Fibroblast of peridontal ligament (primary cell): ENCODE data around the gene COL8A1.

Source experiments
- DNase-seq: peaks from one replicate; pipeline ENCODE4 v3.0.0-alpha.2; 2010; ENCODE audit errors: extremely low read depth

Gene COL8A1

DNA sequence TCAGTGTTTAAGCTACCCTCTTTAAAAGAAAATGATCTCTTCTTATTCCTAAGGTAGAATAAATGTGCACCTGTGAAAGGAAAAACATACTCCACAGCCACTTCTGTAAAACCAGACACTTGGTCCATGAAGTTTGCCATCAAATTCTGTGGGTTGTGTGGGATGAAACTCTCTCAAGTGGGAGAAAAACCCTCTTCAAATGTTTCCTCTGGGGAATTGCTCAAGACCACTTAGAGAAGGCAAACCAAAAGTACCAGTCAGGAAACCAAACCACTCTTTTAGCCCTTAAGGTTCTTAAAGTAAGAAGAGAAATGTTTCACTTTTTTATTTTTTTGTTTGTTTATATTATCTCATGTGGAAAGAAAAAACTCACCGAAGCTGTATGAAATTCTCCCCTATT lies 1.2 kb downstream of the COL8A1 start:
- DNase-seq: peak; percentile 77

DNA sequence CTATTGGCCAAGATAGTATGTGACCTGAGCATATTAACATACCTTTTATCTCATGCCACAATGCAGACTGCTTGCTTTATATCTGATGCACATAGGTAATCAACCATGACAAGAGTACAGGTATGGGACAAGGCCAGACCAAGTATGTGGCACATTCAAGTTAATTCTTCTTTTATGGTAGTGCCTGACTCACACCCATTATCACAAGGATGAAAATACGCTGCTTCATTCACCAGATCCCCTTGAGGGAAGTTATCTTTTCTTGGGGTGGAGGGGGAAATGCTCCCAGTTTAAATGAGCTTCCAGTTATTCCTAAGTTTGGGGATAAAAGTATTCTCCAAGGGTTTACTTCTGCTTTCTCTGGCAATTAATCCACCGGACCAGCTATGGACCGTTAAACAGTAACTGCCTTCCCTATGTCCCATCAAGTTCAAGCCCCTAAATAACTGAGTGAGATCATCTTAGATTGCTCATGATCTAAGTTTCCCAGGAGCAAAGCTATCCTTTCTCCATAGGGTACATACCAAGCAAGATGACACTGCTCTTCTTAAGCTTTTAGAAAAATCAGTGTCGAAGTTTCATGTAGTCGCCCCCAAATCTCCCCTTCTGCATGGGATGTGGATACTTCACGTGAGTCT lies 1.9 kb downstream of the COL8A1 start:
- DNase-seq: no peak

DNA sequence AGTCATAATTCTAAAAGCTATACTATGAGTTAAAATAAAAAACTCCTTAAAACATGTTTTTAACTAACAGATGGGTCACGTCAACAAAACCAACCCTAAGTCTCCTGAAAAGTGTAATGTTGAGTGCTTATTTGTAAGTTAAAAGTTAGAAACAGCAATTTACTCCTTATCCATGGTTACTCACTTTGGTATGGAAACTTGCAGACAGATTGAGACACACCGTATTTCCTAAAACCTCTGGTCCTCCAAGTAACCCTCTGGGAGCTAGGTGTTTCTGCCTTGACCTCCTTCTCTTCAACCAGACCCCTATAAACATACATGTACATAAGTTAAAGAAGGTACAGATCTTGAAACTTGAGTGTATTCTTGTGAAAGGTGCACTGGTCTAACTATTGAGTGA lies 3.1 kb downstream of the COL8A1 start:
- DNase-seq: no peak

DNA sequence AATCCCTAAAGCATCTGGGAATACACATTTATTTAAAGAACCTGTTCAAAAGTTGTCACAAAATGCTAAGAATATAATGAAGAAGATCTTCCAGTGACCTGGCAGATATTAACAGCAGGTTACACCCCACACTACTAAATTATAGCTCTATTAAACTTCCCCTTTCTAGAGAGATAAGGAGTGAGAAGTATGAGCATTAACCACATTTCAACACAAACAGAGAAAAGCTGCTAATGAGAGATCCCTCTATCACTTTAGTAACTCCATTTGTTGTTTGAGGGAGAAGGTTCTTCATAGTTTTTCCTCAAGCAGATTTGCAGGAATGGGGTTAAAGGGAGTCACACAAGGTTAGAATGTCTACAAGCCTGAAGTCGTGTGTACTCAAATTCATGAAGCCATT lies 3.6 kb downstream of the COL8A1 start:
- no peak for DNase-seq

DNA sequence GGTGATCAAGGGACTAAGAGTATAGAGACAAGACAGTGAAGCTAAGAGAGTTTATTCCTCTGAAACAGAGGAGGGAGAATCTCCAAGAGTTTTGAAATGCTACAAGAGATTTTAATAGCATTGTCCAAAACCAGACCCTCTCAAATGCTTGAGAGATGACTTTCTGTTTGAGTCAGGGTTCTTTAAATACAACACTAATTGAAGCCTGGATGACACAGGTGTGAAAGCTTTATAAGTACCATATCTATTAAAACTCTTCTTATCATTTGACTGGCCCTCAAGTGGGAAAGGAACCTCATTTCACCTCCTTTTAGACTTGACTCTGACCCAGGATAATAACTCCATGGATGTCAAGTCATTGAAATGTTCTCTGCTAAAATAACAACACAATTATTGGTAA lies 5.6 kb downstream of the COL8A1 start:
- no peak for DNase-seq

DNA sequence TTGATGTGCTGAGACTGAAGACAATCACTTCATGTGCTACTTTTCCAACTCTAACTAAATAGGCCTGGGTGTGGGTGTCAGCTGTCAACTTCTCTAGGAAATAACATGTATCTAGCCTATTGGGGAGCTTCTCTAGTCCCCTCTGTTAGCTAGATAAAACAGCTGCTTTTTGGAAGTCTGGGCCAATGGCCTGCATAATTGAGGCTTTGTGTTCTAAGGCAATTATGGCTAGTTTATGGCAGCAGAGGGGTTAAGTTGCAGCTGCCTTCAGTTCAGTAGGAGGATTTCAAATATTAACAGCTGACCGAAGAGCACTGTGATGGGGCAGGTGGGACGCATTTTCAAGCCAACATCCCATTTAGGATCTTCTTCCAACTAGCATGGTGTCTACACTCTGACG lies 6.4 kb downstream of the COL8A1 start:
- no peak for DNase-seq

DNA sequence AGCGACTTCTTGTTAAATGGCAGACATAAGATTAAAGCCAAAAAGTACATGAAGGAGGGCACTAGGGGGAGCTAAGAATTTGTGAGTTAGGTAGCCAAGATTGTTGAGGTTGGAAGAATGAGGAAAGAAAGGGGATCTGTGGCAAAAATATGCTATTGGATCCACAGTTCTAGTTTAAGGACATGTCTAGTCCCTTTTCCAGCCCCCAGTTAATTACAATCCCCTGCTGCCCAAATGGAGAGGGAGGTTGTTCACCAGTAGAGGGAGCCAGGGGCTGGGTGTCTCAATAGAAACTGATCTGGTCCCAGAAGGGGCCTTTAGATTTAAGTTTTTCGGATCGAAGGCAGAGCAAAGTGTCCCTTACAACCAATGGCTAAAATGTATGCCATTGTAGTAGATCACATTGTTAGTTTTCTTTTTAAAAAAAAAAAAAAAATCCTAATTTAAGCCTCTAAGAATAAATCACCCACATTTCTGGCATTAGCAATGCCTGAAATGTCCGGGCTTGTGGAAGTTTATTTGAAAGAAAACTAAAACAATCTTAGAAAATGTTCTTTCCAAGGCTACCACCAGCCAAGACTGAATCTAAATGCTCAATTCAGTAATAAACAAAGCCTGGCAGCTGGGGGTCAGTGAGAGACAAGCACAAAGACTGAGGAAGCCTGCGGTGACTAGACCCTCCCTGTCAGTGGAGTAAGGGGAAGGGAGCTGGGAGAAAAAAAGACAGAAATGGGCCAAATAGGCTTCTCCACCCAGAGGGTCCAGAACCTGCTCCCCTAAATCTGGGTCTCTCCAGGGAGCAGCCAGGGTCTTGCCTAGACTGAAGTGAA lies 7.1 kb downstream of the COL8A1 start:
- DNase-seq: peak; percentile 94

DNA sequence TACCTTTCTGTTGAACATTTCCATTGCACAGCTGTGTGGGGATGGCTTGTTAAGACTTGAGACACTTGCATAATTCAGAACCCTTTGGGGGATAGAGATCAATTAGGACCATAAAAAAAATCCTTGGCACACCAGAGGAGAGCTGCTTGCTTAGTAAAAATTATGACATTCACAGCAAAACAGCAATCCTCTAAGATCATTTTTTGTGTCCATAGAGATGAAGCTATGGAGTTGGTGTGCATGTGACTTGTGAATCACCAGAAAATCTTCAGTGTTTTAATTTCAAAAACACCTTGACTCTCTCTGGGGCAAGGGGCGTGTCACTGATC lies 7.7 kb downstream of the COL8A1 start:
- DNase-seq: peak; percentile 75

DNA sequence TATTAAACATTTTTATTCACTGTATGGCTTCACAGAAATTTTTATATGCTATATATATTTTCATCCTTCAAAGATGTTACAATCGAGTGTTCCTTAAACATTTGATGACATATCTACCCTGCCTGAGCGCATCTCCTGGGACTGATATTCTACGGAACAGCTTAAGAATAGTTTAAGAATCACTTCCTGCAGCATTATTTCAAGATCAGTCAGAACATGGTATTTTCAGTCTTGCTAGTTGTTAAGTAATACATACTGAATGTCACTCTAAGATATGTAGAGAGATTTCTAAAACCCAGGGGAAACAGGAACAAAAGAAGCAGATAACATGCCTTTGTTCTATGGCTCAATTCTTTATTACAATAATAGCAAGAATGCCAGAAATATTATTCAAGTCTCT lies 8.7 kb downstream of the COL8A1 start:
- DNase-seq: no peak

DNA sequence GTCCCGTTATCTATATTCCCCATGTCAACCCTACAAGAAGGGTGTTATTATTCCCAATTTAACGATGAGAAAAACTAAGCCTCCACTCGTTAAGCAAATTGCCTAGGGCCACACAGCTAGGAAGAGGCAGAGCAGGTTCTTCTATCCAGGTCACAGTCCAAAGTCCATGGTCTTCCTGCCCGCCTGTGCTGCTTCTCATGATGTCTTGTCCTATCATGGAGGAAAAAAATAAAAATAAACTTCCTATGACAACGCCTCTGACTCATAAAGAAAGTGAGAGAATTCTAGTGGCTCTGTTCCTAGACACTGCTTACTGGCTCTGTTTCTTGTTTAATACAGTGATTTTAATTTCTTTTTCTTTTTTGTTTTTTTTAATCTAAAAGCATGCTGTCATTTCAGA lies 9.7 kb downstream of the COL8A1 start:
- peak; percentile 75 for DNase-seq

DNA sequence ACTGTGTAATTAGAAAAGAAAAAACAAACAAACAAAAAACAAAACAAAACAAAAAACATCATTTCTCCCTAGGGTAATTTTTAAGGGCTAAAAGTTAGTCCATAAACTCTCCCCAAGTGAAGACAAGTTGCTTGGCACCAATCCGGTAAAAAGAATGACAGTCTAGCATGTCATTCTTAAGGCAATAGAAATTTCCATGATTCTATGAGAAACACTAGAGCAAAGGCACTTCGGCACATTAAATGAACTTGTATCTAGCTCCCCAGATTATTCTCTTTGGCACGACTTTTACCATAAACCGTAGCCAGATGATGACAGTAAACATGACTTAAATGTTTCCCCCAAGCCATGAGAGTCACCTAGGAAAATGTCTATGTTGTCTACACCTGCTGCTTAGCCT lies 10.1 kb downstream of the COL8A1 start:
- no peak for DNase-seq

DNA sequence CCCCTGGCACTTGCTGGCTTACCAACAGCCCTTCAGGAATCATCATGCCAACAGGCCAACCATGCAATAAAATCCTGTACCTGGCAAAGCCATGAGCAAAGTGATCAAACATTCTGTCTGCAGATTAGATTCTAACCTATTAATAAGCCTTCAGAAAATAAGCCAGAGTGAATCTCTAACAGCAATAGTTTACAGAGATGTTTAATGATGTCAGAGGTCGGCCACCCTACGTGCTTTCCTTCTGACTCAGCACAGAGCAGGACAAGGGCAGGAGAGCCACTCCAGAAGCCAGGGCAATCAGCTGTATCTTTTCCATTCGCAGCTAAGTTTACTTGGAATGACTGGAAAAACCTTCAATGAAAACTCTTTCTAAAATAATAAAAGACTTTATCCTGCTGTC lies 13.1 kb downstream of the COL8A1 start:
- peak; percentile 76 for DNase-seq

DNA sequence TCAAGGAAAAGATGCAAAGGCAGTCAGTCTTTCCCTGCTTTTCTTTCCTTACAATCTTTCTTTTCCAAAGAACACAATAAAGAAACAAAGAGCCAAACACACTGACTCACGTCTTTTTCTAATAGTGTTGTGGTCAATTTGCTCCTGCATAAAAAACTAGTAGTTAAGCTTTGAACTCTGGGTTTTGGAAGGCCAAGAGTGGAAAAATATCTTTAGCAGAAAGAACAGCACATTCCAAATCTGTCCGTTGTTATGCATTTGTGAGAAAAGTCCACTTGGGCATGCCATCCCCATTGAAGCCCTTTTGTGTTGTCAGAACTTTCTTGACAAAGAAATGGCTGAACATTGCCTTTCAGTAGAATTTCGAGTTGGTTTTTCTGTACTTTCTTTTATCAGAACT lies 18.2 kb downstream of the COL8A1 start:
- DNase-seq: peak; percentile 81

DNA sequence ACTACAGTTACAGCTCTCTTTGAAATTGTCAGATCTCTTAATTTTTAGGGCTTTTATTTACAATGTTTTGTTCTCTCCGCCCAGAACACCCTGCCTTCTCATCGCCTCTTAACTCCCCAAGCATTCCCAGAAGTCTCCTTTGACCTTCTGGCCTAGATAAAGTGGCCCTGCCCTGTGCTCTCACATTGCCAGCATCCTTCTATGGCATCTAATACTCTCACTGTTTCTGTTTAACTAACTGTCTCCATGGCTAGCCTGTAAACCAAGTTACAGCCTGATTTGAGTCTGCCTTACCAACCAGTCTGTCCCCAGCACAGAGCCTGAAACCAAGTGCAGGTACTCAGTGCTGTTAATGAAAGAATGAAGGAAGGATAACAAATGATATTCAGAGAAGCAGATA lies 19.9 kb downstream of the COL8A1 start:
- no peak for DNase-seq

DNA sequence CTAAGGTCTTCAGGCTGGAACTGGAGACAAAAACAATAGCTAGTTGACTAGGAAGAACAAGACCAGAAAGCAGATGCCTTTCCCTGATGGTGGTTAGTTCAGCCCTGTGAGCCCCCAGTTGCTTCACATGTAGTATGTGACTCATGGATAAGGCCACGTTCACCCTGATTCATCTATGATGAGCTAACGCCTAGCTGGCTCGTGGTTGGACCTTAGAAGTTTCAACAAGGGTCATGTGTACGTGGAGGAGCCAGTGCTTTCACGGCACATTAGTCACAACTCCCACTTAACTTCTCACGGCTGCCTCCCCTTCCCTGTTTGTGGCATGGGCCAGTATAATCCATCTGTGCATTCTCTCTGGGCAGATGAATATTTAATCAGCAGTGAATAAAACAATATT lies 20.6 kb downstream of the COL8A1 start:
- DNase-seq: peak; percentile 100

DNA sequence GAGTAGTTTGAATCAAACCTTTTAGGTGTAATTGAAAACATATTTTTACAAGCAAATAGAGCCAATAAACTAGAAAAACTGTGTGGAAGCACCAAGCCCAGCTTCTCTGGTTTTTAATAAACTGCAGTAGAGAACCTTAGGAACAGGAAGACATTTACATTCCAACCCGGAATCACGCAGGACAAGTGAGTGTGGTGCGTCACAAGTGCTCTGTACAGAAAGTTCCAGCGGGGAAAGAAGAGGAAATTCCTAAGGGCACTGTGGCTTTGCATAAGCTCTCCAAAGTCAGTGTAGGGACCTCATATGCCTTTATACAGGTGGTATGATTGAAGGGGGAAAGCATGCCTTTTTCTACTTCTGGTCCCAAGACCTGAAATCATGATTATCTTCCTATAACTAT lies 21.6 kb downstream of the COL8A1 start:
- DNase-seq: peak; percentile 83

DNA sequence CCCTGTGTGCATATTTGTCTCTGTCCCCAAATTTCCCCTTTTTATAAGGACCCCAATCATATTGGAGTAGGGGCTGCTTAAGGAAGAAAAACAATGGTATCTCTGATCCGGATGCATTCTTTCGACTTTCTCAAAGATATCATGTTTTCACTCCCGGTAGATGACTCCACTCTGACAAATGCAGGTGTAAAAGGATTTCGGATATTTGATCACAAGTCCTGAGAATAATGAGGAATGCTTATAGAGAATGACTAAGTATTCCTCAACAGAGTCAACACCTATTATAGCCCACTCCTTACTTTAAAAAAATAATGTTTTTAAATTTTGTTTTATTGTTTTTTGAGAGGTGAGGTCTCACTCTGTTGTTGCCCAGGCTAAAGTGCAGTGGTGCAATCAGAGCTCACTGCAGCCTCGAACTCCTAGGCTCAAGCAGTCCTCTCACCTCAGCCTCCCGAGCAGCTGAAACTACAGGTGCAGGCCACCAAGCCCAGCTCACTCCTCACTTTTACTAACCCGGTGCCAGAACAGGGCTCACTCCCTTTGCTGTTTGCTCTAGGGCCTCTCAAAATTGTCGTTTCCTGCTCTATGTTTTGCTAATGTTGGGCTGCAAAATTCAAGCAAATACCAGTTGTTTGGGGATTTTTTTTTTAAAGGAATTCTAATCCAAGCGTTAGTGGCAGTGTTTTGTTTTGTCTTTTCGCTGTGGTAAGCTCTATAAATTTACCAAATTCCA lies 24.6 kb downstream of the COL8A1 start:
- DNase-seq: no peak

DNA sequence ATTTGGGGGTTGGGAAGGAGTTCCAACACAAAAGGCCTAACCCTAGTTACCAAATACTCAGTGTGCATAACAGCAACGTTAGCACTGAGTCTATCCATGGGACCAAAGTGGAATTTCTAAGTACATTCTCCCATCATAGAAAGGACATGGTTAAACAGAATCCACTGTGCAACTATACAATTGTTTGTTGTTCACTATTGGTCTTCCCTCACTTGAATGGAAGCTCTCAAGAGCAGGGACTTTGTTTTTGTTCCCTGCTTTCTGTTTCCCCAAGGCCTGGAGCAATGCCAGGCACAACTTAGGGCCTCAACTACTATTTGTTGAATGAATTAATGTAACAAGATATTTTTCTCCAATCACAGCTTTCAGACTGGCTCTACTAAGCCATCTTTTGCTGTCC lies 25.6 kb downstream of the COL8A1 start:
- DNase-seq: no peak

DNA sequence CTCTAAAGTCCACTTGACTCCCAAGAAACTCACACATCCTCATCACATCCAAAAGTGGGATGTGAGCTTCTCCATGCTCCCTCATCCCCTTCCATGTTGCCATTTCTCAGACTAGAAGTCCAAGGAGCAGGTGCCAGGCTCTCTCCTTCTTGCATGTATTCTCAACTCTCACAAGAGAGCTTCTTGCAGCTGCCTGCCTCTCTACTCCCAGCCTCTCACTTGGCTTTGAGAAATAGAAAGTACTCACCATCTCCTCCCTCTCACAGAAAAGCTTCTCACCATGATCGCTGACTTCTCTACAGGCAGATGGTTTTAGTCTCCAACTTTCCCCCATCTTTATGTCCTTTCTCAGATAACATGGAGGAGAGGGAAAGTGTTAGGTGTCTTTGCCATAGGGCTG lies 26.6 kb downstream of the COL8A1 start:
- no peak for DNase-seq

DNA sequence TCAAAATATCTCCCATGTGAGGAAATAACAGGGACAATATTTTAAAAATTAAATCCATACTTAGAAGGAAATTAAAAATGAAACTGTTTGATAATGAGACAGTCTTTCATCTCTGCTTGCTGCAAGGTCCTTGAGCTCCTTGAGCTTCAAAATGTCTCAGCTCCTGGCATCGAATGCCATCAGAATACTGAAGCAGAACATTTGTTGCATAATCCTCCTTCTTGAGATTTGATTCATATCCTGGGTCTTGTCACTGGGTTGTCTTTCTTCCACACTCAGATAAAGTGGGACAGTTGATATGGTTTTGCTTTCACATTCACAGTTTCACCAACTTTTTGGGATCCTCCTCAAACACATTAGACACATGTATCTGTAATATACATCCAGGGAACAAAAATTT lies 27.8 kb downstream of the COL8A1 start:
- DNase-seq: peak; percentile 49

DNA sequence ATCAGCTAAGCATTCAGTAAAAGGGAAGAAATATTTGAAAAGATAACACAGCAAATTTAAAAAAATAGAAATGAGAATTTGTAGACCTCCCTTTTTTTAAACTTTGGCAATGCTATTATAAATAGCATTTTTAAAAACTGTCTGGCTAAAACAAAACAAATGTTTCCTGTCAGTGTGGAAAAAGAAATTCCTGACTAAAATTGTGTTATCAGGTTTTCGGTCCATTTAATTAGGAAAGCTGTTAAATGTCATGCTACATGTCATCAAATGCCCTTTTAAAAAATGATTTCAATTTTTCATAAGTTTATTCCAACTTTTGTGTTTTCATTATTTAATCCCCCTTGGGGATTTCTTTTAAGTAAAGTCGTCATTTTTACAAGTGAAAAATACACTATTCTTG lies 29.6 kb downstream of the COL8A1 start:
- DNase-seq: no peak

DNA sequence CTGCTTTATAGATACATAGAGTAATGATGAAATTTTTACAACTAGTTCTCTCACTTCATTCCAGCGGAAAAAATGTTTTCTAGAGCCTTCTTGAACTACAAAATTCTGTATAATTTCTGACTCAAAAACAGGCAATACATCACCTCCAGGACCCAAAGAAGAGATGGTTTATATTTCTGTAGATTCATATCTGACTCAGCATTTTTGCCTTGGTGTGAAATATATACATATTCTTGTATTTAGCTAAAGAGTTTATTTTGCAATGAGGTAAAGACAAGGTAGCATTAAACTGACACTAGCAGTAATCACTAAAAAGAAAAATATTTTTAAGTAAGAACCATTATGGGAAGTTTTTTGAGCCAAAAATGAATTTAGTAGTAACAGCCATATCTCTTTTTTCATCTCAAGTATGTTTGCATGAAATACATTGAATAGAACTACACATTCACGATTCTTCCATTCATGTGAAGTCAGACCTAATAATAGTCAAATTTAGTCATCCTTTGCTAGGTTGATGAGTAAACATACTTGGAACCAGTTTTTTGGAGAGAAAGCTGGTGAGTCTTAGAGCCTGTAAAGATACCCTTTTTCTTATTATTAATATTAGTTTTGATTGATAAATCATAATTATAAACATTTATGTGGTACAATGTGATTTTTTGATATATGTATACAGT lies 31.6 kb downstream of the COL8A1 start:
- DNase-seq: peak; percentile 42

DNA sequence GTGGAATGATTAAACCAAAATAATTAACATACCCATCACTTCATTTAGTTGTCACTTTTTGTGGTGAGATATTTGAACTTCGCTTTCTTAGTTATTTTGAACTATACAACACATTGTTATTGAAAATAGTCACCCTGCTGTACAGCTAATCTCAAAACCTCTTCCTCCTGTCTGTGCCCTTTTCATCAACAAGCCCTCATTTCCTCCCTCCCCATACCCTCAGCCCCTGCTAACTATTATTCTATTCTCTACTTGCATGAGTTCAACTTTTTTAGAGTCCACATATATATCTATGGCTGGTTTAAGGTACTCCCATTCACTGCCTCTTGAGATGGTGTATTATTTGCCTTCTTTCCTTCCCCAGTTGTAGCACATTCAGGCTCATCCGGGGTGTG lies 32.2 kb downstream of the COL8A1 start:
- no peak for DNase-seq
